ENCODE data around the gene RAB7A. TPM values are rescaled to one million over a fixed set of nuclear protein-coding genes. Genes with fewer than 3 reads are reported as not detected.

RAB7A gene
- total and polyA plus RNA-seq, 2 experiments from 2014 or later, result 89.8 to 156 TPM

GRCh38 chr3:128823631-128824030 is 97.6 kb downstream of the RAB7A start (continued):
- TF ChIP-seq CTCF (conservative IDR thresholded peaks at IDR 0.05; ENCODE audit: low read depth in 2 of 2) (no peak), CREB1 (CRISPR knock-in tag; IDR thresholded peaks at IDR 0.05; ENCODE audit: low read depth) (no peak), ZNF114 (CRISPR knock-in tag; IDR thresholded peaks at IDR 0.05) (no peak), EZH2phosphoT487 (IDR thresholded peaks at IDR 0.05; ENCODE audit: unreplicated experiment) (no peak)

- no peaks in the 10 kb centered on the region for H3K4me1 Mint-ChIP-seq
- no peak overlapping the region for H3K4me2 ChIP-seq
- H3K4me1 ChIP-seq (ENCODE audit: insufficient read depth), result no peaks in the 10 kb centered on the region
- no peak overlapping the region for H3K27ac ChIP-seq (ENCODE audit: low read depth)
- H3K9me3 Mint-ChIP-seq, result no peaks in the 10 kb centered on the region
- H3K27me3 Mint-ChIP-seq (ENCODE audit: insufficient read depth, low read depth, poor library complexity), result peaks cover 10% of the 10 kb centered on the region
- DNase-seq (ENCODE audit: low spot score) (no peak), ATAC-seq (peak; percentile 21)
- H3K79me2 ChIP-seq (replicated peaks; ENCODE audit: insufficient read depth), result no peaks in the 10 kb centered on the region
- H3K9me2 ChIP-seq (ENCODE audit: insufficient read depth), result peaks cover 10% of the 10 kb centered on the region; the same call in 1 of the 2 replicates
- peaks cover 2% of the 10 kb centered on the region for H4K20me1 ChIP-seq (replicated peaks; ENCODE audit: insufficient read depth)
- H3K36me3 Mint-ChIP-seq (ENCODE audit: low read depth), result peaks cover under 1% of the 10 kb centered on the region; the same call in 2 of the 3 replicates
- H3F3A ChIP-seq (replicated peaks; ENCODE audit: low read depth), result no peaks in the 10 kb centered on the region
- no peak overlapping the region for H3K4me3 Mint-ChIP-seq
- H3K36me3 ChIP-seq (ENCODE audit: insufficient read depth), result no peaks in the 10 kb centered on the region
- H2AFZ ChIP-seq, result no peak overlapping the region
- H3K27ac Mint-ChIP-seq, result no peak overlapping the region
- no peaks in the 10 kb centered on the region for H3K27me3 ChIP-seq (ENCODE audit: insufficient read depth)
- H3K4me3 ChIP-seq, result no peak overlapping the region
- TF ChIP-seq POLR2AphosphoS5 (IDR thresholded peaks at IDR 0.05; ENCODE audit: low read depth), result no peak
- no peak for TF ChIP-seq REST (IDR thresholded peaks at IDR 0.05; ENCODE audit: unreplicated experiment)
- TF ChIP-seq STAT1 (IDR thresholded peaks at IDR 0.05; ENCODE audit: unreplicated experiment), result no peak
- TF ChIP-seq ZNF114 (CRISPR knock-in tag; IDR thresholded peaks at IDR 0.05), result no peak
- TF ChIP-seq CTCF (conservative IDR thresholded peaks at IDR 0.05; ENCODE audit: low read depth in 2 of 2), result no peak
- TF ChIP-seq ETS1 (IDR thresholded peaks at IDR 0.05), result no peak
- no peak for TF ChIP-seq CREB1 (CRISPR knock-in tag; IDR thresholded peaks at IDR 0.05; ENCODE audit: low read depth)
- TF ChIP-seq EZH2phosphoT487 (IDR thresholded peaks at IDR 0.05; ENCODE audit: unreplicated experiment), result no peak
Observed at GRCh38 chr3:128824132-128824850, 98.3 kb downstream of the RAB7A start.
